HCEC 1CT (cell line): ENCODE measurements around the gene FAM111A.
"Not testable (repeated sequence)": the region's sequence is repeated elsewhere in the genome, so short reads cannot be mapped to it uniquely, and the experiment has no call there.

Source experiments
- DNase-seq: peaks from one replicate; pipeline ENCODE4 v3.0.0-alpha.2; 2017

FAM111A gene, protein sequence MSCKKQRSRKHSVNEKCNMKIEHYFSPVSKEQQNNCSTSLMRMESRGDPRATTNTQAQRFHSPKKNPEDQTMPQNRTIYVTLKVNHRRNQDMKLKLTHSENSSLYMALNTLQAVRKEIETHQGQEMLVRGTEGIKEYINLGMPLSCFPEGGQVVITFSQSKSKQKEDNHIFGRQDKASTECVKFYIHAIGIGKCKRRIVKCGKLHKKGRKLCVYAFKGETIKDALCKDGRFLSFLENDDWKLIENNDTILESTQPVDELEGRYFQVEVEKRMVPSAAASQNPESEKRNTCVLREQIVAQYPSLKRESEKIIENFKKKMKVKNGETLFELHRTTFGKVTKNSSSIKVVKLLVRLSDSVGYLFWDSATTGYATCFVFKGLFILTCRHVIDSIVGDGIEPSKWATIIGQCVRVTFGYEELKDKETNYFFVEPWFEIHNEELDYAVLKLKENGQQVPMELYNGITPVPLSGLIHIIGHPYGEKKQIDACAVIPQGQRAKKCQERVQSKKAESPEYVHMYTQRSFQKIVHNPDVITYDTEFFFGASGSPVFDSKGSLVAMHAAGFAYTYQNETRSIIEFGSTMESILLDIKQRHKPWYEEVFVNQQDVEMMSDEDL

DNA sequence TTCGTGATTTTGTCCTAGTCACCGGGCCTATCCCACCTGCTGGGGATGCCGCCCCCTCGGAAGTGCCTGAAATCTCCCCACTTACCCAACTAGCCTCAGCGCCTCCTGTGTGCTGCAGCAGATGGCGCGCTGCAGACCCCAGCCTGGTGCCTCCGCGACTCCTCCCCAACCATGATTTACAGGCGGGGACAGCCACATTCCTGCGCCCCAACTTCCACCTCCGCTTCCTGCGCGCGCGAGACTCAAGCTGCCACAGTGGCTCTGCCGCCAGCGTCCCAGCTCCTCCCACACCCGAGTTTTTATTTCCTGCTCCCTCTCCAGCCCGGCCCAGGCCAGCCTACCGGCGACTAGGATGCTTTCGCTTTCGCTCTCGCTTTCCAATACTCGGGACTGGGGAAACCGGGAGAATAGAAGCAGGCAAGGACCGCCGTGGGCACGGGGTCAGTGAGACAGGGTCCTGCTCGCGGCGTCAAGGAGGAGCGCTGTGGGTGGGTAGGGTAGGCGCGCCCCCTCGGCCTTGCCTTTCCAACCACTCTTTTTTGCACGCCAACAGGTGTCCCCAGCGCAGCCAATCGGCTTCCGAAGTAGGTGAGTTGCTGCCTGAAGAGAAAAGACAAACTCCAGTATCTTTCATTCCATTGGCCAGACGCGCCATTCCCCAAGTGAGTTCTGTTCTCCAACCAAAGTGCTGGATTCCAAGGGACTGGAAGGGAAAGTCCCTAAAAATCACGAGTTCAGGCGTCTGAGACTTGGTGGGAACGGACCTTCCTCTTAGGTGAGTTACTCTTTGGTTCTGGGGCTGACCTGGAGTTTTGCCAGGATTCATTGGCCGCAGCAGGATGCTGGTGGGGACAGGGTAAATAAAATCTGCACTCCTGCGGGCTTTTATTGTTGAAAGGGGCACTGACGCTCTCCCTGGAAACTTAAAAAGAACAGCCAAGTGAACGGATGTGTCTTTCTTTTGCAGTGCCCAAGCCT is at the start of gene FAM111A:
Gene FAM111A (plus strand): TSS at position 327 of the 978 bp plus-strand sequence. CDS start 6,017 bp downstream, outside the sequence.
- DNase-seq = peak; percentile 92

DNA sequence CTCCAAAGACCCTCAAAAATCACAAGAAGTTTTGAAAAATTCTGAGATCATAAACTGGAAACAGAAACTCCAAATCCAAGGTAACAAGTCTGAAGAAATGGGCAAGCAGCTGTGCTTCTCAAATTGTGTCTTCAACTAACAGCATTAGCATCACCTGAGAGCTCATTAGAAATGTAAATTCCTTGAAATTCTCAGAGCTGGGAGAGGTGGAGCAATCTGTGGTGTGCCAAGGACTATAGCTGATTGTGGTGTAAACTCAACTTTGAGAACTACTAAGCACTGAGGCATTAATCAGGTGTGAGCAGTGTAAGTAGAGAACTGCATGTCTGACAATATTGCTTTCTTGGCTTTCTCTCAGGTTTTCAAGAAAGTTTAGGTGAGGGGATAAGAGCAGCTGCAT is 49.1 kb upstream of the FAM111A start:
- not testable (repeated sequence) for DNase-seq

DNA sequence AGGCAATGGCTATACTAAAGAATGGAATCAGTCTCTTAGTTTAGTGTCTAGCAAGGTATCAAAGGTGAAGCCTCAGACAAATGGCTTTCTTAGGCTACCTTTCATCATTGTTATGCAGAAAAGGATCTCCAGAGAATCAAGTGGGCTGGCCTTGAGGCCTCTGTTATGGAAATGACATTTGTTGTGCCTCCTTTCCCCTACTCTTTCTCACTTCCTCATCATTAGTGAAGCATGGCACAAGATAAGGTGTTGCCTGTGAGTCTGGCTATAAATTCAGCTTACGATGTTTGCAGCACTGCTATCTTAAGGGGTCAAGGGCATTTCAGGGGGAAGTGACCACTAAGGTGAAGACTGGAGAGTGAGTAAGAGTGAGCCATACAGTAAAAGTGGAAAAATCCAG is 47.4 kb upstream of the FAM111A start:
- not testable (repeated sequence) for DNase-seq

DNA sequence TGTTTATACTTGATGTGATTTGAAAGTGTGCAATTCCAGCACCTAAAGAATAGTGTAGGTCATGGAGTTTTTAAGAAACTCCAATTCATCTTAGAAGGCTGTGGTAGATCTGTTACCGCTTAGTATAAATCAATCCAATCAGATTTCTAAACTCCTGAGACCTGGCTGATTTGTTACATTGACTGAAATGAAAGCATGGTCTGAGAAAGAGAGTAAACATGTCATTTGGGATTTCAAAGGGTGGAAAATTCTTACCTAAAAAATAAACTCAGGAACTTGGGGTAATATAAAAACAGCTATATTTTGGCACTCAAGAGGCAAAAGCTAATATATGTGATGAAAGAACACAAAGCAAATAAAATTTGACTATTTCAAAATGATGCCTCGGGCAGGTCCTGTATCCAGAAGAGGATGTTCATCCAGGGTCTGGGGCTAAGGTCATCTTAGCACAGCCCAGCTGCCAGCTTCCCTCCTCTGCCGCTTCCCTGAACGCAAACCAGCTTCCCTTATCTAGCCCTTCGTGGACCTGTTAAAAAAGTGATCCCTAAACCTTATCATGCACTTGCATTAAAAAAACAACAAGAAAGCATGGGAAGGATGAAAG is 46.6 kb upstream of the FAM111A start:
- not testable (repeated sequence) for DNase-seq

DNA sequence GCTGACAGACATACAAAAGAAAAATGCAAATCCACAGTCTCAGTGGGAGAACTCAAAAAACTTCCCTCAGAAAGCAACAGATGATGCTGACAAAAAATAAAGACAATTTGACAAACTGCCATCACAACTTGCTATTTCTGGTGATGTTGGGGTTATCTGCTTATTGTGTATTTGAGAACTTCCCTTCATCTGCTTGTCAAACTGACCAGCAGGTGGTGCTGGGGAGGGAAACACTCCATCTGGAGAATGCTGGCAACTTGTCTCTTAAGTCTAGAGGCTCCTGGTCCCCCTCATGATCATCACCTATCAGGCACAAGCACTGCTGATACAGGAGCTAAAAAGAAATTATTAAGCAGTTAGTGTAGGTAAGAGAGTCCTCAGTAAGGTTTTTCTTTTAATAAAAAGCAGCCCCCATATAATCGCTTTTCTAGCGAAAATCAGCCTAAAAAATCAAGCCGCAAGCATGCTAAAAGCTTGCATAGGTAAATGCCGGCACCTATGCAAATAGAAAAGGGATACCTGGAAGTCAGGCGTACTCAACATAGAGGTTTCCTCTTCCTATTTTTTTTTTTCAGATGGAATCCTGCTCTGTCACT is 45.4 kb upstream of the FAM111A start:
- DNase-seq = peak; percentile 31

DNA sequence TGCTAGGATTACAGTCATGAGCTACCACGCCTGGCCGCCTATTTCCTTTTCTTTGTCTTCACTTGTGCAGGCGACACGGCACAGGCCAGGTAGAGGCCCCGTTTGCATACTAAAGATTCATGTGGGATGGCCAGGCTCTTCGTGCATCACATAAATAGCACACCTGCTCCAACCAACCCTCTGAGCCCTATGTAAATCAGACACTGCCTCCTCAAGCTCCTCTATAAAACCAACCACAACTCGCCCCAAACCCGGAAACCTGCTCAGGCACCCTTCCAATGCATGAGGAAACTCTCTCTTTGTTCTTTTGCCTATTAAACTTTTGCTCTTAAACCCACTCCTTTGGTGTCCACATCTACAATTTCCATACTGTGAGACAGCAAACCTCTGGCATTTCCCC is 44.7 kb upstream of the FAM111A start:
- DNase-seq = not testable (repeated sequence)

DNA sequence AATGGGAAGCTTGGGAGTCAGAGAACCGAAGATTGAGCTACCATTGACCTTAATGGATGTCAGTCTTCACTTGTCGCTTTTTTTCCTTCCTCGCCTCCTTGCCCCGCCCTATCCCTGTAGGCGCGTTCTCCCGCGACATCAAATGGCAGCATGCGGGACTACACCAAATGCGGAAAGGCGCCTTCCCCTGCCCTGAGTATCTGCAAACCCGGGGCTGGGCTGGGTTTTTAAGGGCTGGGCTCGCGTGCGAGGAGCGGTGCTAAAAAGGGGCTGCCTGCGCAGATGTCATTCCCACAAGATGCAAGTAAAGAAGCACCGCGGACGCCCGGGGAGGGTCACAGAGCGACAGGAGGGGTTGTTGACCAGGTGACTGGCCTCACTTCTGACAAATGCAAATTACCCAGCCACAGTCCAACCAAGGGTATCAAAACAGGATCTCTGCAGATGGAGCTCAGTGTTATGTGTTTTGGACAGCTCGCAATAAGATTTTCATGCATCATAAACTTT is 40.3 kb upstream of the FAM111A start:
- peak; percentile 54 for DNase-seq

DNA sequence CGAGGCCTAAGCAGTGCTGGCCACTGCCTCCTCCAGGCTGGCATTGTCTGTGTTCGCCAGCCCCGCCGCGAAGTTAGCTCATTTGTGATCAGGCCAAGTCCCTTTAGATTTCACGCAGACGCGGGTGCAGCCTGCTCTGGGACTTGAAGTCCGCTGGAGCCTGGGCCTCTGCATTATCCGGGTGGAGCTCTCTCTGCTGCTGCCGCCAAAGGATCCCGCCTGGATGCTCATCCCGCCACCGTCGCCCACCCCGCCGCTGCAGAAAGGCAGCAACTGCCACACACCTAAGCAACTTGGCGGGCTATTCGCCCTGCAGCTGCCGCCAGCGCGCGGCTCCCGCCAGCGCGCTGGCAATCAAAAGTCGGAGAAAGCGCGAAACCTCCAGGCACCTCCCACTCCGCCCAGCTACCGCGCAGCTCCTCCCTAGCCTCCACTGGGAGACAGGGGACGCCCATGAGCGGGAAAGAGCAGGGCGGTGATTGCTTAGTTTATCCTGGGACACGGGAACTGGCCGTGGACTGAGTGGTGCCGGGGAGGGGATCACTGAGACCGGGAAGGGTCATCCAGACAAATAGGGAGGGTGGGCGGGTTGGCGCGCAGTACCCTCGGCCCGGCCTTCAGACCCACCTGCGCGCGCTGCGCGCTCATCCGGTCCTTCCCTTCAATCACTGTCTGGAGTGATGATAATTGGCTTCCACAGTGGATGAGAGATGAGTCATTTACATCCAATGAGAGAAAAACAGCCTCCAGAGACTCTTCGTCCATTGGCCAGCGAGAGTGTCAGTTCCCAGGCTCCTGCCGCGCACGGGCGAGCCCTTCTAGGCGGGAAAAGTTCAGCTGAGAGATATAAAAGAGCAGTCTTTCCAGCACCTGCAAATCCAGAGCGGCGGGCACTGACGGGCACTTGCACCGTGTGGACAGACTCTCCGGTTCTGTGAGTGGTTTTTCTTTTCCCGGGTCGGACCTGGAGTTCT is 36.0 kb upstream of the FAM111A start, which contains the start of gene FAM111B:
Gene FAM111B (plus strand): TSS at position 875 of the 974 bp plus-strand sequence. CDS start 2,389 bp downstream, outside the sequence.
- DNase-seq = peak; percentile 91

DNA sequence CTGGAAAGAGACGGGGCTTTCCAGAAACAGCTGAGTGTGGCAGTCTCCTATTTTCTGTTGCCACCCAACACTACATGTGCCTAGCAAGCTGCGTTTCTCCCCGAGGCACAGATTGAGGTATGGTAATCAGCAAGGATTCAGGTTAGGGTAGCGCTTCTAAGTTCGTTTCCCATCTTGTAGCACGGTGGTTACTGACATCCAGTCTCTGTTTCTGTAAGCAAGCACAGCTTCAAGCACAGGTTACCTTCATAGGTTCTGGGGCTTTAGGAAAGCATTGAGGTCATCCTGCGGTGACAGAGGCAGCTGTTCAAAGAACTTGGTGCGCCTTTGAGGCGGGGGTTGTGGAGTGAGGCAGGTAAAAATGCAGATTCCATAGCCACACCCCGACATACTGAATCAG is 34.9 kb upstream of the FAM111A start:
- not testable (repeated sequence) for DNase-seq

DNA sequence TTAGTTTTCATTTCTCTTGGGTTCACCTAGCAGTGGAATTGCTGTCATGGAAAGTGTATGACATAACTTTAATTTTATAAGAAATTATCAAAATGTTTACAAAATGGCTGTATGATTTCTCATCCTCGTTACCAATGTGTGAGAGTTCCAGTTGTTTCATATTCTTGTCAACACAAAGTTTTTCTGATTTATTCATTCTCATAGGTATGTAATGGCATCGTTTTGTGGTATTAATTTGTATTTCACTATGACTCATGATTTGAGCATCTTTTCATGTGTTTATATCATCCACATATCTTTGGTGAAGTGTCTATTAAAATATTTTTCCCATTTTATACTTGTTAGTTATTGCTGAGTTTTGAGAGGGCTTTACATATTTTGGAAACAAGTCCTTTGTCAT is 30.2 kb upstream of the FAM111A start:
- DNase-seq = peak; percentile 79

DNA sequence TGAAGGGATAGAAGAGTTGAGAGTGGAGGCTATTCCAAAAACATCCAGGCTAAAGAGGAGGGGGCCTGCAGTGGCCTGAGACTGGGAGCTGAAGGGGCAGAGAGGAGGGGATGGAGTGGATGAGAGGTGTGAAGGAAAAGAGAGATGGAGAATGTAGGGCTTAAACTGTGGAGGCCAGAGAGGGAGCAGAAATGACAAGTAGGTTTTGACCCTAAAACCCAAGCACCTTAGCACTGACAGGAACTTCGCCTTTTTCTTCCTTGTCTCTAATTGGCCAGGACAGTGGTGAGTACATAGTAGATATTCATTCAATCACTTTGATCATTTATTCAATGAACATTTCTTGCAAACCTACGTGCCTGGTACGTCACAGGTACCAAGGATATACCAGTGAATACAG is 28.3 kb upstream of the FAM111A start:
- DNase-seq = no peak

DNA sequence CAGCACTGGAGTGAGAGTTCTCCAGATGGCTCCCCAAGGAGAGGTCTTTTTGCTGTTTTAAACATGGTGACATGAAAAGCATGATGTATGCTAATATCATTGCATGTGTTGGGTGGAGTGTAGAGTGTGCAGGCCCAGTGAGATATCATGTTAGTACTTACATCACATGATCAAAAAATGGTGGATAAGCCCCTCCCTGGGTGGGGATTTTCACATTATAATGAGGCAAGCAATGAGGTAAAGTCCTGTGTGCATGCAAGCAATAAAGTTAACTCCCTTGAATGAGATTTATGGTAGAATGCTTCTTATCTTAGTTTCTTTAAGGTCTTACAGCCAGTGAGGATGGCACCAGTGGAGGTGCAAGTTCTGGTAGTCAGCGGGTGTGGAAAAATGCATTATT is 27.1 kb upstream of the FAM111A start:
- DNase-seq = no peak

DNA sequence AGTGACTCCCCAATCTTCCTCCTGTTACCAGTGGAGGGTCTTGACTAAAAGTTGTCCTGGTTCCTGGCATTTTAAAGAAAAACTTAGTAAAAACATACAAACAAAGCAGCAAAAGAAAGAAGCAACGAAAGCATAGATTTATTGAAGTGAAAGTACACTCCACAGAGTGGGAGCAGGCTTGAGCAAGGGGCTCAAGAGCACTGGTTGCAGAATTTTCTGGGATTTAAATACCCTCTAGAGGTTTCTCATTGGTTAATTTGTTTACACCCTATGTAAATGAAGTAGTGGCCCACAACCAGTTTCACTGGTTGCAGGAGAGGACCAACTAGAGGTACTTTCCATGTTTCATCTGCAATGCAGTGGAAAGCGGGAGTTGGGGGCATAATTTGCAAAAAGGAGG is 24.9 kb upstream of the FAM111A start:
- DNase-seq = no peak

DNA sequence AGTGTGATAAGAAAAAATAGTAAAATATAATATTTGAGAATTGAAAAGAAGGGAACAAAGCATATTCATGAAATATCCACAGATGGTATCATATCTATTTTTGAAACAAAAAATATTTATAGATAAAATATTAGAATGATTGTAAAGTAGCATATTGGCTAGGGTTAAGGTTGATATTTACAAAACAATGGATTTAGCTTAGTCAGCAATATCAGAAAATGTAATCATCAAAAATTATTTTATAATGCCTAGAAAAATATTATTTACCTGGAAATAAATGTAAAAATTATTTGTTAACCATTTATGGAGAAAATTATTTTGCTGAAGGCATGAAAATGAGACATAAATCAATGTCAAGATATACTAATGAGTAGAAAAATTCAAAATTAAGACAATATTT is 22.8 kb upstream of the FAM111A start:
- DNase-seq = no peak

DNA sequence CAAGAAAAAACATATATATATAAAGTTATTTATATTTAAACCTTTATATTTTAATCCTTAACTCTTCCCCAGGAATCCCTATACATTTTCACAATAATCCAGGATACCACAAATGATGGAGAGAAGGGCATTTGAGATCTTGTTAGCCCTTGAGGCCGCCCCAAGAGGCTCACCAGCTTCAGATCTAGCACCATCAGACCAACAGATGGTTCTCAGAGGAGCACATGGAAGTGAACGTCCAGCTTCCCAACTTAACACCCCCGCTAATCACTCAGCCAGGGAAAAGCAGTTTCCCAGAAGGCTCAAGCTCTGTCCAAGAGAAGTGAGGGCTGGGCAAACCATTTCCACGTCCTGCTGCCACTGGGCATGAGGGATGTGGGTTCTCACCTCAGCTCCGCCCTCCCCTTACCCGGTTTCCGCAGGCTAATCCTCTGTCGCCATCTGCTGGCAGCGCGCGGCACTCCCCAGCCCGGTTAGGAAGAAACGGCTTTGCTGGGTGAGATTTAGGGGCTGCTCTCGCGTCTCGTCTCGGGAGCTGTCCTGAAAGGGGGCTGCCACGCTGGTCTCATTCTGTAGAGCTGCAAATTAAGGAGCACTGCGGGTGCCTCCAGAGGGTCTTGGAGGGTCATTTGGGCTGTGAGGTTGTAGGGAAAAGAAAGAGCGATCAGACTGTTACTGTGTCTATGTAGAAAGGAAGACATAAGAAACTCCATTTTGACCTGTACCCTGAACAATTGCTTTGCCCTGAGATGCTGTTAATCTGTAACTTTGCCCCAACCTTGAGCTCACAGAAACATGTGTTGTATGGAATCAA is 6.8 kb upstream of the FAM111A start:
- DNase-seq = peak; percentile 64

DNA sequence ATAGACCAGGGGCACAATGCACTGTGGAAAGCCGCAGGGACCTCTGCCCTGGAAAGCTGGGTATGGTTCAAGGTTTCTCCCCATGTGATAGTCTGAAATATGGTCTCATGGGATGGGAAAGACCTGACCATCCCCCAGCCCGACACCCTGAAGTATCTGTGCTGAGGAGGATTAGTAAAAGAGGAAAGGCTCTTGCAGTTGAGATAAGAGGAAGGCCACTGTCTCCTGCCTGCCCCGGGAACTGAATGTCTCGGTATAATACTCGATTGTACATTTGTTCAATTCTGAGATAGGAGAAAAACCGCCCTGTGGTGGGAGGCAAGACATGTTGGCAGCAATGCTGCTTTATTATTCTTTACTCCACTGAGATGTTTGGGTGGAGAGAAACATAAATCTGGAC is 6.1 kb upstream of the FAM111A start:
- DNase-seq = not testable (repeated sequence)

DNA sequence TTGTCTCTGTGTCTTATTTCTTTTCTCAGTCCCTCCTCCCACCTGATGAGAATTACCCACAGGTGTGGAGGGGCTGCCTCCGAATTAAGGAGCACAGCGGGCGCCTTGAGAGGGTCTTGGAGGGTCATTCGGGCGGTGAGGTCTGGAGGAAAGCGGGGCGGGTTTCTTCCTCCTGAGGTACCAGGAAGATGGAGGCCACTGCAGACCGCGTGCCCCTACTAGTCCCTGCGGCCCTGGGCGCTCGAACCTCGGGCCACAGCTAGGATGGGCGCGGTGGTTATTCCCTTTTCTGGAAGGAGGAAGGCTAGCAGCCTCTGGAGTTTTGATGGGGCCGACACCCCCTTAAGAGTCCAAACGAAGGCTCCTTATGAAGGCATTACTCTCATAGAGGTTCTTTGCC is 5.5 kb upstream of the FAM111A start:
- DNase-seq = no peak

DNA sequence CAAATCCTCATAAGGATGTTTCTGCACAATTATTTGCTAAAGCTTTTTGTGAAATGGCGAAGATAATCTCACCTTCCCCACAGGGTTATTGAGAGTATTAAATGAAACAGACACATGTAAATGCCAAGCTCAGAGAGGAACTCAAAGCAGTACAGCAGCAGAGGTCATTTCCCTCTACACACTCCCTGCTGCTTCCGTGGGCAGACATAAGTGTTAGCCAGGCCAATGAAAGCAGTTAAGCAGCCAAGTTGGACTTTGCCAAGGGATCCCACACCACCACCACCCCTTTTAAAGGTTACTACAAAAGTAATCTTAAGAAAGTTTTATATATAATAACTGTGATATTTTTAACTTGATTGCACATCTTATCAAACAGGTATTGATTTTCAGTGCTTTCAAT is 4.0 kb upstream of the FAM111A start:
- DNase-seq = no peak

DNA sequence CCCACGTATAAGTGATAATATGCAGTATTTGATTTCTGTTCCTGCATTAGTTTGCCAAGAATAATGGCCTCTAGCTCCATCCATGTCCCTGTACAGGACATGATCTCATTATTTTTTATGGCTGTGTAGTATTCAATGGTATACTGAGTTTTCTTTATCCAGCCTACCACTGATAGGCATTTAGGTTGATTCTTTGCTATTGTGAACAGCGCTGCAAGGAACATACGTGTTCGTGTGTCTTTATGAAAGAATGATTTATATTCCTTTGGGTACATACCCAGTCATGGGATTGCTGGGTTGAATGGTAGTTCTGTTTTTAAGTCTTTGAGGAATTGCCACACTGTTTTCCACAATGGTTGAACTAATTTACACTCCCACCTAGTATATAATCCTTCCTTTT is 1.5 kb upstream of the FAM111A start:
- no peak for DNase-seq
